ENCODE measurements around the gene PCDHGC5. TPM values are rescaled to one million over a fixed set of nuclear protein-coding genes. Genes with fewer than 3 reads are reported as not detected.

PCDHGC5 gene
- total and polyA plus RNA-seq, 2 of the 8 experiments (the other 6 are each of a cell fraction or from before 2014, with no cell fraction given), result 0.41 to 1.1 TPM

DNA sequence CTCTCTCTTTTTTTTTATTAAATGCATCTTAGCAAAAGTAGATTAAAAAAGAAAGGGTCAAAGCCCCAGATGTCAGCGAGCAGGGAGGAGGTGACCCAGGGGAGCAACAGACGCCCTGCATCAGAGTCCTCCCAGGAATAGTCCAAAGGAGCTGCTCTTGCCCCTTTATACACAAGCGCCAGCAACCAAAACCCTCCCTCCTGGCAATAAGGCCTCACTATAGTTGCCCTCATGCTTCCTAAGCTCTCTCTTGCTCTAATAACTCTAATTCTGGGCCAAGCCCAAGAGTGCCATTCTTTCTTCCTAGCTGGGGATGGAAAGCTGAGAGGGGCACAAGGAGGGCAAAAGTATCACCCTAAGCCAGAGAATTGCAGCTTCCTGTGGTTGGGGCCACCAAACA is 26.3 kb downstream of the PCDHGC5 start (continued):
- TF ChIP-seq, protein P1, sequence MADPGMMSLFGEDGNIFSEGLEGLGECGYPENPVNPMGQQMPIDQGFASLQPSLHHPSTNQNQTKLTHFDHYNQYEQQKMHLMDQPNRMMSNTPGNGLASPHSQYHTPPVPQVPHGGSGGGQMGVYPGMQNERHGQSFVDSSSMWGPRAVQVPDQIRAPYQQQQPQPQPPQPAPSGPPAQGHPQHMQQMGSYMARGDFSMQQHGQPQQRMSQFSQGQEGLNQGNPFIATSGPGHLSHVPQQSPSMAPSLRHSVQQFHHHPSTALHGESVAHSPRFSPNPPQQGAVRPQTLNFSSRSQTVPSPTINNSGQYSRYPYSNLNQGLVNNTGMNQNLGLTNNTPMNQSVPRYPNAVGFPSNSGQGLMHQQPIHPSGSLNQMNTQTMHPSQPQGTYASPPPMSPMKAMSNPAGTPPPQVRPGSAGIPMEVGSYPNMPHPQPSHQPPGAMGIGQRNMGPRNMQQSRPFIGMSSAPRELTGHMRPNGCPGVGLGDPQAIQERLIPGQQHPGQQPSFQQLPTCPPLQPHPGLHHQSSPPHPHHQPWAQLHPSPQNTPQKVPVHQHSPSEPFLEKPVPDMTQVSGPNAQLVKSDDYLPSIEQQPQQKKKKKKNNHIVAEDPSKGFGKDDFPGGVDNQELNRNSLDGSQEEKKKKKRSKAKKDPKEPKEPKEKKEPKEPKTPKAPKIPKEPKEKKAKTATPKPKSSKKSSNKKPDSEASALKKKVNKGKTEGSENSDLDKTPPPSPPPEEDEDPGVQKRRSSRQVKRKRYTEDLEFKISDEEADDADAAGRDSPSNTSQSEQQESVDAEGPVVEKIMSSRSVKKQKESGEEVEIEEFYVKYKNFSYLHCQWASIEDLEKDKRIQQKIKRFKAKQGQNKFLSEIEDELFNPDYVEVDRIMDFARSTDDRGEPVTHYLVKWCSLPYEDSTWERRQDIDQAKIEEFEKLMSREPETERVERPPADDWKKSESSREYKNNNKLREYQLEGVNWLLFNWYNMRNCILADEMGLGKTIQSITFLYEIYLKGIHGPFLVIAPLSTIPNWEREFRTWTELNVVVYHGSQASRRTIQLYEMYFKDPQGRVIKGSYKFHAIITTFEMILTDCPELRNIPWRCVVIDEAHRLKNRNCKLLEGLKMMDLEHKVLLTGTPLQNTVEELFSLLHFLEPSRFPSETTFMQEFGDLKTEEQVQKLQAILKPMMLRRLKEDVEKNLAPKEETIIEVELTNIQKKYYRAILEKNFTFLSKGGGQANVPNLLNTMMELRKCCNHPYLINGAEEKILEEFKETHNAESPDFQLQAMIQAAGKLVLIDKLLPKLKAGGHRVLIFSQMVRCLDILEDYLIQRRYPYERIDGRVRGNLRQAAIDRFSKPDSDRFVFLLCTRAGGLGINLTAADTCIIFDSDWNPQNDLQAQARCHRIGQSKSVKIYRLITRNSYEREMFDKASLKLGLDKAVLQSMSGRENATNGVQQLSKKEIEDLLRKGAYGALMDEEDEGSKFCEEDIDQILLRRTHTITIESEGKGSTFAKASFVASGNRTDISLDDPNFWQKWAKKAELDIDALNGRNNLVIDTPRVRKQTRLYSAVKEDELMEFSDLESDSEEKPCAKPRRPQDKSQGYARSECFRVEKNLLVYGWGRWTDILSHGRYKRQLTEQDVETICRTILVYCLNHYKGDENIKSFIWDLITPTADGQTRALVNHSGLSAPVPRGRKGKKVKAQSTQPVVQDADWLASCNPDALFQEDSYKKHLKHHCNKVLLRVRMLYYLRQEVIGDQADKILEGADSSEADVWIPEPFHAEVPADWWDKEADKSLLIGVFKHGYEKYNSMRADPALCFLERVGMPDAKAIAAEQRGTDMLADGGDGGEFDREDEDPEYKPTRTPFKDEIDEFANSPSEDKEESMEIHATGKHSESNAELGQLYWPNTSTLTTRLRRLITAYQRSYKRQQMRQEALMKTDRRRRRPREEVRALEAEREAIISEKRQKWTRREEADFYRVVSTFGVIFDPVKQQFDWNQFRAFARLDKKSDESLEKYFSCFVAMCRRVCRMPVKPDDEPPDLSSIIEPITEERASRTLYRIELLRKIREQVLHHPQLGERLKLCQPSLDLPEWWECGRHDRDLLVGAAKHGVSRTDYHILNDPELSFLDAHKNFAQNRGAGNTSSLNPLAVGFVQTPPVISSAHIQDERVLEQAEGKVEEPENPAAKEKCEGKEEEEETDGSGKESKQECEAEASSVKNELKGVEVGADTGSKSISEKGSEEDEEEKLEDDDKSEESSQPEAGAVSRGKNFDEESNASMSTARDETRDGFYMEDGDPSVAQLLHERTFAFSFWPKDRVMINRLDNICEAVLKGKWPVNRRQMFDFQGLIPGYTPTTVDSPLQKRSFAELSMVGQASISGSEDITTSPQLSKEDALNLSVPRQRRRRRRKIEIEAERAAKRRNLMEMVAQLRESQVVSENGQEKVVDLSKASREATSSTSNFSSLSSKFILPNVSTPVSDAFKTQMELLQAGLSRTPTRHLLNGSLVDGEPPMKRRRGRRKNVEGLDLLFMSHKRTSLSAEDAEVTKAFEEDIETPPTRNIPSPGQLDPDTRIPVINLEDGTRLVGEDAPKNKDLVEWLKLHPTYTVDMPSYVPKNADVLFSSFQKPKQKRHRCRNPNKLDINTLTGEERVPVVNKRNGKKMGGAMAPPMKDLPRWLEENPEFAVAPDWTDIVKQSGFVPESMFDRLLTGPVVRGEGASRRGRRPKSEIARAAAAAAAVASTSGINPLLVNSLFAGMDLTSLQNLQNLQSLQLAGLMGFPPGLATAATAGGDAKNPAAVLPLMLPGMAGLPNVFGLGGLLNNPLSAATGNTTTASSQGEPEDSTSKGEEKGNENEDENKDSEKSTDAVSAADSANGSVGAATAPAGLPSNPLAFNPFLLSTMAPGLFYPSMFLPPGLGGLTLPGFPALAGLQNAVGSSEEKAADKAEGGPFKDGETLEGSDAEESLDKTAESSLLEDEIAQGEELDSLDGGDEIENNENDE (IDR thresholded peaks at IDR 0.05; ENCODE audit: insufficient replicate concordance, low read length), result no peak
- TF ChIP-seq EP300 (IDR thresholded peaks at IDR 0.05; ENCODE audit: borderline replicate concordance in 1 of 2, low read depth in 2 of 2, low read length in 2 of 2), result no peak
- TF ChIP-seq ZNF274 (IDR thresholded peaks at IDR 0.05; ENCODE audit: borderline replicate concordance, extremely low read depth, low read length), result no peak
- no peak for TF ChIP-seq CHD2 (IDR thresholded peaks at IDR 0.05; ENCODE audit: low read length)
- TF ChIP-seq, protein P2, sequence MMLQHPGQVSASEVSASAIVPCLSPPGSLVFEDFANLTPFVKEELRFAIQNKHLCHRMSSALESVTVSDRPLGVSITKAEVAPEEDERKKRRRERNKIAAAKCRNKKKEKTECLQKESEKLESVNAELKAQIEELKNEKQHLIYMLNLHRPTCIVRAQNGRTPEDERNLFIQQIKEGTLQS (IDR thresholded peaks at IDR 0.05; ENCODE audit: insufficient read depth, low read depth, low read length), result no peak
- no peak for TF ChIP-seq KDM1A (IDR thresholded peaks at IDR 0.05; ENCODE audit: borderline replicate concordance, low read length)
- no peak for TF ChIP-seq CHD1 (IDR thresholded peaks at IDR 0.05; ENCODE audit: low read depth, low read length)
- no peak for TF ChIP-seq CBX8 (IDR thresholded peaks at IDR 0.05; ENCODE audit: borderline replicate concordance, low read depth, low read length)
- TF ChIP-seq SIX5 (IDR thresholded peaks at IDR 0.05; ENCODE audit: low read depth, low read length), result no peak
- no peak for TF ChIP-seq SUZ12 (IDR thresholded peaks at IDR 0.05; ENCODE audit: low read length)
- TF ChIP-seq, protein P3, sequence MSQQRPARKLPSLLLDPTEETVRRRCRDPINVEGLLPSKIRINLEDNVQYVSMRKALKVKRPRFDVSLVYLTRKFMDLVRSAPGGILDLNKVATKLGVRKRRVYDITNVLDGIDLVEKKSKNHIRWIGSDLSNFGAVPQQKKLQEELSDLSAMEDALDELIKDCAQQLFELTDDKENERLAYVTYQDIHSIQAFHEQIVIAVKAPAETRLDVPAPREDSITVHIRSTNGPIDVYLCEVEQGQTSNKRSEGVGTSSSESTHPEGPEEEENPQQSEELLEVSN (IDR thresholded peaks at IDR 0.05), result no peak

All from H1 (cell line).